ENCODE measurements around the gene SETBP1.
"Not testable (repeated sequence)": the region's sequence is repeated elsewhere in the genome, so short reads cannot be mapped to it uniquely, and the experiment has no call there.

The SETBP1 gene

DNA sequence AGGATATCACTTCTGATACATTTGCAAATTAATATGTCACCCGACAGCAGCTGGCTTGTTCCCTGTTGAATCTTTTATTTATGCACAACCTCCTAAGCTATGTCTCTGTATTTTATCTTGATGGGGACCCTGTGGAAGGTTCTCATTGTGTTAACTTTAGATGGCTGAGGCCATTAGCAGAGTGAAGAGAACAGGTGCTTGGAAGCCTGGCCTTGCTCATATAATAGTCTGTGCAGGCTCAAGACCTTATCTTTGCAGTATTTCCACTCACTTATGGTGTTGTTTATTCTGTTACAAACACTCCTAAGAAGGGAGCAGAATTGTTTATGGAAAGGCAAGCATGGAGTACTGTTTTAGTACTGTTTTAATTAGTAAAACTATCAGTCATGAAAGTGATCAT, 107.6 kb downstream of the SETBP1 start:
- no peak for DNase-seq (ENCODE audit: low read depth in 1 of 2, low spot score in 1 of 2)
- in situ Hi-C loops (cut with HindIII; ENCODE audit: low pct_unique_long_range_greater_than_20kb, low sequenced_read_pairs) = no loop called here
- TF ChIP-seq JUND (IDR thresholded peaks at IDR 0.05; ENCODE audit: low read depth) = no peak

DNA sequence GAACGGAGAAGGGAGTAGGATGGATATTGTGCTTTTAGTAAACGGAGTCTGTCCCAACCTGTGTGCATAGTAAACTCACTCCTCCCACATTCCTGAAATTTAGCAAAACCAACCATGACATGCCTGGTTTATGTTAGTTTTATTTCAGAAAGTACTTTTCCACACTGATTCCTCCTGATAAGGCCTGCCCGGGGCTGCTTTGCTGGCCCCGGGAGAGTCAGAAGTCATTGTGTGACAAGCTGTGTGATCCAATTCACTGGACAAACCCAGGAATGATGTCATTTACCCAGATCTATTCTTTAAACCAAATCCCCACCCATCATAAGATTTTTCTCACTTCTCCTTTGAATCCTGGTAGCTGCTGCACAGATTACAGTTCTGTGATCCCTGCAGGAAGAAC, 109.0 kb downstream of the SETBP1 start:
- TF ChIP-seq JUND (IDR thresholded peaks at IDR 0.05; ENCODE audit: low read depth) = no peak
- in situ Hi-C loops (cut with HindIII; ENCODE audit: low pct_unique_long_range_greater_than_20kb, low sequenced_read_pairs) = no loop called here
- DNase-seq (ENCODE audit: low read depth in 1 of 2, low spot score in 1 of 2) = no peak

- in situ Hi-C loops (cut with HindIII; ENCODE audit: low pct_unique_long_range_greater_than_20kb, low sequenced_read_pairs) = no loop called here
- TF ChIP-seq JUND (IDR thresholded peaks at IDR 0.05; ENCODE audit: low read depth) = no peak
- DNase-seq (ENCODE audit: low read depth in 1 of 2, low spot score in 1 of 2) = no peak
Observed at GRCh38 chr18:44790860-44791259, 110.2 kb downstream of the SETBP1 start.

- in situ Hi-C loops (cut with HindIII; ENCODE audit: low pct_unique_long_range_greater_than_20kb, low sequenced_read_pairs) = no loop called here
- no peak for TF ChIP-seq JUND (IDR thresholded peaks at IDR 0.05; ENCODE audit: low read depth)
- no peak for DNase-seq (ENCODE audit: low read depth in 1 of 2, low spot score in 1 of 2)
Observed at GRCh38 chr18:44791520-44791919, 110.8 kb downstream of the SETBP1 start.

DNA sequence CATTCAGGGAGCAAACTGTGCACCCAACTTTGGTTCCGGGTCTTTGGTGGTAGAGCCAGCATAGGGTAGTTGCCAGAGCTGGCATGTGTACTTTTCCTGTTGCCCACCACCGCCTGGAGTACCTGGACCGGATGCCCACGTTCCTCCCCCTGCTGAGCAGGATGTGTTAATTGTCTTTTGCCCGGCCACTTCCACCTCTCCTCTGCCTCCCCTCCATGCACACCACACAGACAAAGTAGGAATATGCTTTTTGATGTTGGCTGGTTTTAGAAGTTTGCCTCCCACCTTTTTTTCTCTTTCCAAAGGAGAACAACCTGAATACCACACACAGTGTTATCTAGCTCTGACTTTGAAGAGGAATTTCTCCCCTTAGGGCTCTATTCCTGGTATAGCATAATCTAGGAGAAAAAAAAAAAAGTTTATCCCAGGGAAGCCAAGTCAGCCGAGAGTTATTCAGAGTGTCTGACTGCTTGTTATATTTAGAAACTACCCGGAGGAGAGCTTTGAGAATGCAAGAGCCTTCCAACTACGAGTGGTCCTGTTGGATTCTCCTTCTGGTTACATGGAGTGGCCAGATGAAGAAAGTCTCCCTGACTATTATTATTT, 111.9 kb downstream of the SETBP1 start:
- TF ChIP-seq JUND (IDR thresholded peaks at IDR 0.05; ENCODE audit: low read depth) = no peak
- in situ Hi-C loops (cut with HindIII; ENCODE audit: low pct_unique_long_range_greater_than_20kb, low sequenced_read_pairs) = no loop called here
- DNase-seq (ENCODE audit: low read depth in 1 of 2, low spot score in 1 of 2) = no peak

GRCh38 chr18:44793194-44793593, 112.5 kb downstream of the SETBP1 start:
- TF ChIP-seq JUND (IDR thresholded peaks at IDR 0.05; ENCODE audit: low read depth) = no peak
- in situ Hi-C loops (cut with HindIII; ENCODE audit: low pct_unique_long_range_greater_than_20kb, low sequenced_read_pairs) = no loop called here
- DNase-seq (ENCODE audit: low read depth in 1 of 2, low spot score in 1 of 2) = no peak

- TF ChIP-seq JUND (IDR thresholded peaks at IDR 0.05; ENCODE audit: low read depth) = no peak
- in situ Hi-C loops (cut with HindIII; ENCODE audit: low pct_unique_long_range_greater_than_20kb, low sequenced_read_pairs) = no loop called here
- DNase-seq (ENCODE audit: low read depth in 1 of 2, low spot score in 1 of 2) = no peak
Observed at GRCh38 chr18:44793685-44794084, 113.0 kb downstream of the SETBP1 start.

GRCh38 chr18:44795241-44795640, 114.6 kb downstream of the SETBP1 start:
- no peak for TF ChIP-seq JUND (IDR thresholded peaks at IDR 0.05; ENCODE audit: low read depth)
- DNase-seq (ENCODE audit: low read depth in 1 of 2, low spot score in 1 of 2) = no peak
- in situ Hi-C loops (cut with HindIII; ENCODE audit: low pct_unique_long_range_greater_than_20kb, low sequenced_read_pairs) = no loop called here

DNA sequence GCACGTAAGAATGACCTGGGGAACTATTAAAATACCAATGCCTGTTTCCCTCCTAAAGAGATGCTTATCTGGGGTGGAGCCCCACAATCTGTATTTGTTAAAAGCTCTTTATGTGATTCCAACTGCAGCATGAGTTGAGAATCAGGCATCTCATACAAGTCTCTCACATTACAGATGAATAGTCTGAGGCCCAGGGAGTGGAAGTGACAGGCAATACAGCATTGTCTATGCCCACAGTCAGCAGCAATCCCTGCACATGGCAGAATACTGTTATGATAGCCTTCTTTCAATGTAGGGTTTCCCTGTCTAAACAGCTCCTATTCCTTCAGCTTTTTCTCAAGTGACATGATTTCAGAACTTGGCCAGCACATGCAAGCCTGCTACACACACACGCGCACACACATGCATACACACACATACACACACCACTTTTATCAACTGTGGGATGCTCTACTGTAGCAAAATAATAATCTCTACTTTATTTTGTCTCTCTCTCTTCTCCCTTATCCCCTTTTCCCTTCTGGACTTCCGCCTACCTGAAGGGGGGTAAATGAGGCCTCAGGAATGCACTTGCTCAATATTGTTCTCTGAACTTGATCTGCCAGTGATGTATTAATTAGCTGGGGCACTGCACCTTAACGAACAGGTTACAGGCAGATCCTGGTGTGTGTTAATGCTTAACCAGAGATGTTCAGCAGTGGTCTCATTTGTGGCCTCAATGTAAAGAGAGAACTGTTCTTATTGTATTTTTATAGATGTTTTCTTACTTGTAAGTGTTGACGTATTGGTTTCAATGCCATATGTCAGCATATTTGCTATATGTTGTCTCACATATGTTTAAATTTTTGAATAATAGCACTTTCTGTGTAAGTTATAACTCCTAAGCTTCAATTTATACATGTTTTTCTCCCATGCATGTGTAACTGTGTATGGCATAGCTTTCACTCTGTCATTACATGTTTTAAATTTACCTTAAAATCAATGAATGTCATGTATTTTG, 116.0 kb downstream of the SETBP1 start:
- no peak for DNase-seq (ENCODE audit: low read depth in 1 of 2, low spot score in 1 of 2)
- no peak for TF ChIP-seq JUND (IDR thresholded peaks at IDR 0.05; ENCODE audit: low read depth)
- in situ Hi-C loops (cut with HindIII; ENCODE audit: low pct_unique_long_range_greater_than_20kb, low sequenced_read_pairs) = no loop called here

DNA sequence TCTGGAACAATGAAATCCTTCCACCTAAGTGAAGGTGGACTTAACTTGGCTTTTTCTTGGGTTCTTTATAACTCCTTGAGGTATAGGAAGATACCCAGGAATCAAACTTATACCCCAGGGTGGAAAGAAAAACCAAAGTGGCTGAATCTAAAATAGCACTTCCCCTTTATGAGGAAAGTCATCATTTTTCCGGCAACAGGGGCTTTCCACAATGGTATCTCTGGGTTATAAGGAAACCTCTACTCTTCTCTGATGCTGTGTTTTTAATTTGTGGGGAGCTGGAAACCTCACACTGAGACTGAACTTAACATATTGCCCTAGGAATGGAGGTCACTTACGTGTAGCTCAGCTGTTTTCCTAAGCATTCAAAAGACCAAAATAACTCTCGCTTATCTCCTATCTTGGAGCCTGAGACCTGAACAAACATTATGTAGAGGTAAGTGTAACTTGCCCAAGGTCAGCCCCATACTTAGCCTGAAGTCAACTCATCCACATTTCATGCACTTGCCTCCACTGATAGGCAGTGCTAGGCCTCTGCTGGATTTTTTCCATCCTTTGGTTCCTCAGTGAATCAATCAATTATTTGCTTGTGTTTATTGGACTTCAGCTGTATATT, 117.9 kb downstream of the SETBP1 start:
- TF ChIP-seq JUND (IDR thresholded peaks at IDR 0.05; ENCODE audit: low read depth) = no peak
- no peak for DNase-seq (ENCODE audit: low read depth in 1 of 2, low spot score in 1 of 2)
- in situ Hi-C loops (cut with HindIII; ENCODE audit: low pct_unique_long_range_greater_than_20kb, low sequenced_read_pairs) = no loop called here

DNA sequence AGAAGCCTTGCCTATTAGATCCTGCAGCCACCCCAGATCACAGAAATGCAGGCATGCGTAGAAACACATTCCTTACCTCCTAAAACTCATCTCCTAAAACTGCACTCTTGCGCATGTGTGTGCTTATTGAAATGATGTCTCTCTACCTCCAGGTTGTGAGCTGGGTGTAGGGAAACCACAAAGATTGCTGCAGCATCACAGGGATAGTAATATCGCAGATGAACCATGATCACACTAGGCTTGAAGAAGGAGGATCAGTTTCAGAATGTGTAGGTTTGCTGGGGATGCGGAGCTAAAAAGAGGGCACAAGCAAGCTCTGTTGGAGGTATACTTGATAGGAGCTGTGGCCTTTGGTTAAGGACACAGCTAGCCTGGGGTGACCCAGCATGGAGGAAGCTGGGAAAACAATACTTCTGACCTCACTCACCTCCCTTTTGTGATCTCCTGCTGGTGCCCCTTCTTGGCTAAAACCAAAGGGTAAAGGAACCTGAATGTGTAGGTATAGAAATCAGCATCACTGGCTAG, 118.8 kb downstream of the SETBP1 start:
- no peak for DNase-seq (ENCODE audit: low read depth in 1 of 2, low spot score in 1 of 2)
- in situ Hi-C loops (cut with HindIII; ENCODE audit: low pct_unique_long_range_greater_than_20kb, low sequenced_read_pairs) = no loop called here
- no peak for TF ChIP-seq JUND (IDR thresholded peaks at IDR 0.05; ENCODE audit: low read depth)

DNA sequence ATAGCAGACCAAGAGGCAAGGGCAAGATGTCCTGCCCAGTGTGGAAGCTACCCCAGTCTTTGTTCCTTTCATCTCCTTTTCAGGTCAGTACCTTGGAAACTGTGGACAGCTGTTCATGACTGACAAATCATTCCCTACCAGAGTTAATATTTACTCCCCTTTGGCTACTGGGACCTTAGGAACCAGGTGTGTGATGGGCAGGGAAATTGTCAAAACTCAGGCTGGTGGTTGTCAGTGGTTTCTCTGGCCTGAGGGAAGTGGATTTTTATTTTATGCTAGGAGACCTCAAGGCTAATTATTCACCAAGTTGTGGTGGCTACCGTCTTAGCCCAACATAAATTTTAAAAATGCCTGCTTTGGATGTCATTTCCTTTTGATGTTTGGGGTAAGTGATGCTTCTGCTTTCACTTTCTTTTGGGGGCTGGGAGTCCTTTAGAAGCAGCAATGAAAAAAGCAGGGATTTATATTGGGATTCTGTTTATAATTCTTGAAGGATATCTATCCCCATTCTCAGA, 119.3 kb downstream of the SETBP1 start:
- no peak for TF ChIP-seq JUND (IDR thresholded peaks at IDR 0.05; ENCODE audit: low read depth)
- DNase-seq (ENCODE audit: low read depth in 1 of 2, low spot score in 1 of 2) = no peak
- in situ Hi-C loops (cut with HindIII; ENCODE audit: low pct_unique_long_range_greater_than_20kb, low sequenced_read_pairs) = no loop called here

GRCh38 chr18:44800766-44801165, 120.1 kb downstream of the SETBP1 start:
- in situ Hi-C loops (cut with HindIII; ENCODE audit: low pct_unique_long_range_greater_than_20kb, low sequenced_read_pairs) = not testable (repeated sequence)

More at GRCh38 chr18:44800766-44801165, 120.1 kb downstream of the SETBP1 start:
- DNase-seq (ENCODE audit: low read depth in 1 of 2, low spot score in 1 of 2) = not testable (repeated sequence)
